IPS-20b (cell line): ENCODE data around the gene HSFX1.
"Not testable (repeated sequence)": the region's sequence is repeated elsewhere in the genome, so short reads cannot be mapped to it uniquely, and the experiment has no call there.

Source experiments
- H3K27ac ChIP-seq: one replicate; pipeline ENCODE4 v1.5.1; 2013; ENCODE audit warnings: low read length
- H3K27me3 ChIP-seq: 2 replicates; pipeline ENCODE4 v1.6.1; 2013; ENCODE audit warnings: mild to moderate bottlenecking, low read length, inconsistent platforms; ENCODE audit not compliant: insufficient read depth
- H3K36me3 ChIP-seq: 2 replicates; pipeline ENCODE4 v1.6.1; 2013; ENCODE audit warnings: low read depth, mild to moderate bottlenecking, inconsistent platforms, low read length, moderate library complexity; ENCODE audit not compliant: insufficient read depth
- H3K4me1 ChIP-seq: 2 replicates; pipeline ENCODE4 v1.6.1; 2013; ENCODE audit warnings: mild to moderate bottlenecking, control low read depth, inconsistent platforms, low read length, moderate library complexity; ENCODE audit not compliant: insufficient read depth
- H3K4me3 ChIP-seq: 2 replicates; pipeline ENCODE4 v1.5.1; 2013; ENCODE audit warnings: mild to moderate bottlenecking, low read length, inconsistent platforms
- H3K9ac ChIP-seq: 2 replicates; pipeline ENCODE4 v1.6.1; 2013; ENCODE audit warnings: low read depth, mild to moderate bottlenecking, inconsistent platforms, low read length, moderate library complexity
- H3K9me3 ChIP-seq: 2 replicates; pipeline ENCODE4 v1.6.1; 2013; ENCODE audit warnings: mild to moderate bottlenecking, low read depth, low read length, inconsistent platforms; ENCODE audit not compliant: insufficient read depth

The HSFX1 gene

DNA sequence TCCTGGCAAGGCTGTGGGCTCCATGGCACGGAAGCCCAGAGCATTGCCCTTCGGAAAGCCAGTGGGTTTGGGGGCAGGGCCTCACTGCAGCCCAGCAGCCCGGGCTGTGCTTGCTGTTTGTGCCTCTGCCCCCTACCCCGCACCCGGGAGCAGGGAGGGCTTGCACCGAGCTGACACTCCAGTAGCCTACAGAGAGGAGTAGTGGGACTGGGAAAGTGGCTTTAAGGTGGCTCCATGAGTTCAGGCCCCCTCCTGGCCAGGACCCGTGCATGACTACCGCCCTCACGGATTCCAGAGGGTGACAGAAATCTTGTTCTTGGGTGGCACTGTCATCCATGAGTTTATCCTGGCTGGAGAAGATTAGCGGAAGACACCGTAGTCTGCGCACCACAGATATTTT lies 3.5 kb upstream of the HSFX1 start:
- not testable (repeated sequence) for H3K36me3 ChIP-seq, H3K4me1 ChIP-seq, H3K27me3 ChIP-seq, H3K4me3 ChIP-seq, H3K27ac ChIP-seq, H3K9ac ChIP-seq, H3K9me3 ChIP-seq

DNA sequence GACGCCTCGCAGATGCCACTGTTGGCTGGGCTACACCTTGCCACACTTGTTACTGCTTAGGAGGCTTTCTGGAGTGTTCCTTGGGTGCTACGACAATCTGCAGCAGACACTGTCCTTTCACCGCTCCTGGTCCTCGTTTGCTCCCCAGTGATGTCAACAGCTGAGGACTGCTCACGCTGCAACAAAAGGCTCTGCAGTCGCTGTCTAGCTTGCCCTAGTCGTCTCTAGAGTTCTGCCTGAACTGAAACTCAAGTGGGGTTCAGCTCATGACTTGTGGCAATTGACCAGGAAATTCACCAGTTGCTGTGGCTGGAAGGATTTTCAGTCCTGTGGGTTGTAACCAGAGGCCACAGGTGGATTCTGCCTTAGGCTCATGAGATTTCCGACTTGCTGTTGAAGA lies 842 bp upstream of the HSFX1 start:
- not testable (repeated sequence) for H3K27ac ChIP-seq, H3K36me3 ChIP-seq, H3K9me3 ChIP-seq, H3K4me3 ChIP-seq, H3K27me3 ChIP-seq, H3K9ac ChIP-seq, H3K4me1 ChIP-seq

DNA sequence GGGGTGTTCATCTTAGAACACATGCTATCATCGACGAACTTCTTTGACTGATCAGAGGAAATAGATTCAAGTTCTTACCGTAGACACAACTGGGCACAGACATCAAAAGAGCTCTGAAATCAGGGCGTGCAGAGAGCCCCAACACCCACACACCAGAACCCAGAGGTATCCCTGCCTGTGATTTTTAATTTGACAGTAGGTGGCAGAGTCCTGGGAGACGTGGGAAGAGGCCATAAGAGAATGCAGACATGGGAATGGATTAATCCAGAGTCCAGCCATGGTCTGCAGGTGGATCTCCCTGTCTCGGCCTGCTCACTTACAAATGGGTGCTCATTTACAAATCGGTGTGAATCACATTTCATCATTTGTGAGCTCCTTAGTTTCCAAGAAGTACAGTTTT lies 4.1 kb downstream of the HSFX1 start:
- not testable (repeated sequence) for H3K27me3 ChIP-seq, H3K4me1 ChIP-seq, H3K9ac ChIP-seq, H3K4me3 ChIP-seq, H3K36me3 ChIP-seq, H3K27ac ChIP-seq, H3K9me3 ChIP-seq

DNA sequence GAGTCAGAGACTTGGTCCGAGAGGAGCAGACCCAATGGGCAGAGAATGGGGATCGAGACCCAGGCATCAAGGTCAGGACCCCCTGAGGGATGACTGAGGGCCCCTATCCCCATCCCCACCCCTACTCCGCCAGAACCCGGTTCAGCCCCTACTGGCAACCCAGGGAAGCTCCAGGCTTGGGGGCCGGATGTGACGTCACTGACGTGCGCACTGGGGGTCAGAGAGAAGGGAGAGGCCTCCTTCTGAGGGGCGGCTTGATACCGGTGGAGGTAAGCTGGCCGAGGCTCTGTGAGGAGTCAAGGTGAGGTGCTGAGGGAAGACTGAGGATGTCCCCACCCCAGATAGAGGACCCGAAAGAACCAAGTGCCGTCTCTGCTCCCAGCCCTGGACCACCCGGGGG lies 7.9 kb downstream of the HSFX1 start, which contains the start of gene MAGEA9:
MAGEA9 (plus strand) TSS at position 204 of the 400 bp plus-strand sequence. CDS start 4,281 bp downstream, outside the sequence.
- not testable (repeated sequence) for H3K4me1 ChIP-seq, H3K27ac ChIP-seq, H3K9ac ChIP-seq, H3K36me3 ChIP-seq, H3K4me3 ChIP-seq, H3K9me3 ChIP-seq, H3K27me3 ChIP-seq

DNA sequence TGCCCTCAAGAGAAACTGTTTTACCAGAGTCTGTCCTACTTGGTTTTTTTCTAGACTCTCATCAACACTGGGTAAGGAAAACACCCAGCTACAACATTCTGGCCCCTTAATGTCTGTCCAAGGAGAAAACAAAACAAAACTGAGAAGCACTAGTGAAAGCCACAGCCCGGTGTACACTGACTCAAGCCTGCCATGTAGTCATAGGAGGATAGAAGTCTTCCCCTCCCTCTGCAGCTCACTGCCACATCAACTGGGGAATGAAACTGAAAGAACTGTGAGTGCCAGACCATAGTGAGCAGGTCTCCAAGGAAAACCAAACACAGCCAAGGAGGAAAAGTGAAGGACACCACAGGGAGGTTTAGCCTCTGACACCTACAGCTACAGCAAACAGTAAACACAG lies 21.7 kb downstream of the HSFX1 start:
- not testable (repeated sequence) for H3K4me1 ChIP-seq

DNA sequence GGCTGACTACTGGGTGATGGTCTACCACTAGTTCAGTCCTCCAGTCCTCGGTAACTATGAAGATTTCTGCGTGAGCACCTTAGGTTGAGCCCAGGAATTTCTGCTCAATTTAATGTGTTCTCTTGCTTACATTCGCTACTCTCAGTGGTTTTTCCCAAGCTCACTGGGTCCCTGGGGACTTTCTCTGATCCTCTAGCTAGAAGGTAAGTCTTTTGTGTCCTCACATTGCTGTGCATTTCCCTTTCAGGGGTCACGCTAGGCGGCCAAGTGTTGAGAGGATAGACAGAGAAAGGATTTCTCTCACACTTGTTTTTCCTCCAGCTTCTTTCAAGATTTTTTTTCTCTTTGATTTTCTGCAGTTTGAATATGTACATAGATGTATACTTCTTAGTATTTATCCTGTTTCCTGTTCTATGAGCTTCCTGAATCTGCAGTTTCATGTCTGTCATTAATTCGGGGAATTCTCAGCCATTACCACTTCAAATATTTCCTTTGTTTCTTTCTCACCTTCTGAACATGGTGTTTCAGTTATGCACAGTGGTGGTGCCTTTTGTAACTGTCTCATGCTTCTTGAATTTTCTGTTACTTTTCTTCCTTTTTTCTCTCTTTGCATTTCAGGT lies 25.3 kb downstream of the HSFX1 start:
- Histone ChIP-seq H3K4me3 (no peak overlapping the region), H3K36me3 (no peaks in the 10 kb centered on the region), H3K9me3 (no peaks in the 10 kb centered on the region), H3K27ac (no peak overlapping the region), H3K9ac (no peak overlapping the region), H3K4me1 (no peaks in the 10 kb centered on the region), H3K27me3 (no peaks in the 10 kb centered on the region)

More for the DNA sequence above, 21.7 kb downstream of the HSFX1 start:
- H3K9ac ChIP-seq, H3K36me3 ChIP-seq, H3K27ac ChIP-seq, H3K27me3 ChIP-seq, H3K4me3 ChIP-seq, H3K9me3 ChIP-seq: not testable (repeated sequence)

DNA sequence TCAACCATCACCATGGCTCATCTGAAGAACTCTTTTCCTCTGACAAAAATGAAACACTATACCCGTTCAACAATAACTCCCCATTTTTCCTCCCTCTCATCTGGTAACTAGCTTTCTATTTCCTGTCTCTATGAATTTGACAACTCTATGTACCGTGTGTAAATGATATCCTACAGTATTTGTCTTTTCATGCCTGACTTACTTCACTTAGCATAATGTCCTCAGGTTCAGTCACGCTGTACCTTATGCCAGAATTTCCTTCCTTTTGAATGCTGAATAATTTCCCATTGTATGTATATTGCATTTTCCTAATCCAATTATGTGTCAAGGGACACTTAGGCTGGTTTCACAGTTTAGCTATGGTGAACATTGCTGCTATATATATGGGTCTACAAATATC lies 26.1 kb downstream of the HSFX1 start:
- Histone ChIP-seq H3K27ac (no peak overlapping the region), H3K9me3 (no peaks in the 10 kb centered on the region), H3K27me3 (no peaks in the 10 kb centered on the region), H3K4me1 (no peaks in the 10 kb centered on the region), H3K36me3 (no peaks in the 10 kb centered on the region), H3K9ac (no peak overlapping the region), H3K4me3 (no peak overlapping the region)

DNA sequence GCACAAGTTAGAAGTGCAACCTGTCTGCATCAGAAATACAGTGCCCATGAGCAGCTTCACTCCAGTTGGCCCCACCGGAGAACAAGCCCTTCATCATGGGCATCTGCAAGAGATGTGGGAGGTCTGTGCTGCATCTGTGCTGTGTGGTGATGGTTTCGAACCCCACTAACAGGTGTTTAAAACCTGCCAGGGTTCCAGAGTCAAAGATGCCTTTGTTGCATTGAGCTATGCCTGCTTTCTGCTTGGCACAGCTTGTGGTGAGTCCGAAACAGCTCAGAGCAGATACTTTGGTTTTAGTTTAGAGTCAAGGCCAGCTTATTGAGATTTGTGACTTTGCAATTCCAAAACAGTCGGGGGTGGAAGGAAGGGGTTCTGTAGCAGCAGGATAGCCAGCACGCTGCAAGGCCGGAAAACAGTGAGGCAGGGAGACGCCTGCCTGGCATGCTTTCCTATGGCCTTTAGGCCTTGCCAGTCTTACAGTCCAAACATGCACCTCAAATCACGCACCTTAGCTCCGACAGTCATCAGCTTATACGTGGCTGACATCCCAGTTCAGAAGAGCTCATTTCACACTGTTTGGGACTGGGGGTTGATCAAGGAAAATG lies 29.7 kb downstream of the HSFX1 start:
- H3K4me1 ChIP-seq = no peaks in the 10 kb centered on the region
- H3K9ac ChIP-seq = no peak overlapping the region
- H3K4me3 ChIP-seq = no peak overlapping the region
- H3K27me3 ChIP-seq = no peaks in the 10 kb centered on the region
- H3K36me3 ChIP-seq = no peaks in the 10 kb centered on the region
- no peak overlapping the region for H3K27ac ChIP-seq
- no peaks in the 10 kb centered on the region for H3K9me3 ChIP-seq

DNA sequence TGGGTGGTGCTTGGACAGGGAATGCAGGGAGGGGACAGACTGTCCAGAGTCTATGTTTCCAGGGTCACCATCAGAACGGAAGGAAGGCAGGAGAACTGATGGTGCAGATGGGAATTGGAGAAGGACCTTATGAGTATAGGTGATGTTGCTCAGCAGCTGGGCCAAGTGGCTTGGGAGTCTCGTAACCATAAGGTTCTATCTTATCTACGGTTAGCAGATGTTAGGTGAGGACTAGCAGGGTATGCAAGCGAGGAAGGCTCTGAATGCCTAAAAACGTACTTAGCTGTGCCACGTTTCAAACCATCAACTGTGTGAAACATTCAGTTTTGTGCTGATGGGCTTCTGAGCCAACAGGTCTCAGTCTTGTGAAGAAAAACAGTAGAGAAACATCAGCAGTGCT lies 30.2 kb downstream of the HSFX1 start:
- H3K36me3 ChIP-seq = no peaks in the 10 kb centered on the region
- H3K4me1 ChIP-seq = no peaks in the 10 kb centered on the region
- no peak overlapping the region for H3K9ac ChIP-seq
- no peaks in the 10 kb centered on the region for H3K9me3 ChIP-seq
- H3K27me3 ChIP-seq = no peaks in the 10 kb centered on the region
- no peak overlapping the region for H3K4me3 ChIP-seq
- no peak overlapping the region for H3K27ac ChIP-seq

DNA sequence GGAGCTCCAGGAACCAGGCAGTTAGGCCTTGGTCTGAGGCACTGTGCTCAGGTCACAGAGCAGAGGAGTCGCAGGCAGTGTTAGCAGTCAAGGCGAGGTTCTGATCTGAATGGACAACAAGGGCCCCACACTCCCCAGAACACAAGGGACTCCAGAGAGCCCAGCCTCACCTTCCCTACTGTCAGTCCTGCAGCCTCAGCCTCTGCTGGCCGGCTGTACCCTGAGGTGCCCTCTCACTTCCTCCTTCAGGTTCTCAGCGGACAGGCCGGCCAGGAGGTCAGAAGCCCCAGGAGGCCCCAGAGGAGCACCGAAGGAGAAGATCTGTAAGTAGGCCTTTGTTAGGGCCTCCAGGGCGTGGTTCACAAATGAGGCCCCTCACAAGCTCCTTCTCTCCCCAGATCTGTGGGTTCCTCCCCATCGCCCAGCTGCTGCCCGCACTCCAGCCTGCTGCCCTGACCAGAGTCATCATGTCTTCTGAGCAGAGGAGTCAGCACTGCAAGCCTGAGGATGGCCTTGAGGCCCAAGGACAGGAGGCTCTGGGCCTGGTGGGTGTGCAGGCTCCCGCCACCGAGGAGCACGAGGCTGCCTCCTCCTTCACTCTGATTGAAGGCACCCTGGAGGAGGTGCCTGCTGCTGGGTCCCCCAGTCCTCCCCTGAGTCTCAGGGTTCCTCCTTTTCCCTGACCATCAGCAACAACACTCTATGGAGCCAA lies 34.0 kb downstream of the HSFX1 start:
- Histone ChIP-seq H3K27me3 (no peaks in the 10 kb centered on the region), H3K9me3 (no peaks in the 10 kb centered on the region), H3K4me1 (no peaks in the 10 kb centered on the region), H3K9ac (no peak overlapping the region), H3K27ac (no peak overlapping the region), H3K36me3 (no peaks in the 10 kb centered on the region), H3K4me3 (no peak overlapping the region)

DNA sequence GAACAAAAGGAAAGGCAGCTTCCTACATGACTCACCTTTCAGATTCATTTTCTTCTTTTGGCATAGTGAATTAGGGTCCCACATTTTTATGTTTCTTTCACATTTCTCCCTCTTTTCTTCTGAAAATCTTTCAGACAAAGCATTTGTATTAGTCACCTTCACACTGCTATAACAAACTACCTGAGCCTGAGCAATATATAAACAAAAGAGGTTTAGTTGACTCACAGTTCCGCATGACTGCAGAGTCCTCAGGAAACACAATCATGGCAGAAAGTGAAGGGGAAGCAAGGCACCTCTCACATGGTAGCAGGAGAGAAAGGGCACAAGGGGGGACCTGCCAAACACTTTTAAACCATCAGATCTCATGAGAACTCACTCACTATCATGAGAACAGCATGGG lies 44.8 kb downstream of the HSFX1 start:
- no peaks in the 10 kb centered on the region for H3K36me3 ChIP-seq
- no peak overlapping the region for H3K4me3 ChIP-seq
- H3K4me1 ChIP-seq = no peaks in the 10 kb centered on the region
- no peaks in the 10 kb centered on the region for H3K9me3 ChIP-seq
- H3K9ac ChIP-seq = no peak overlapping the region
- no peaks in the 10 kb centered on the region for H3K27me3 ChIP-seq
- H3K27ac ChIP-seq = no peak overlapping the region

DNA sequence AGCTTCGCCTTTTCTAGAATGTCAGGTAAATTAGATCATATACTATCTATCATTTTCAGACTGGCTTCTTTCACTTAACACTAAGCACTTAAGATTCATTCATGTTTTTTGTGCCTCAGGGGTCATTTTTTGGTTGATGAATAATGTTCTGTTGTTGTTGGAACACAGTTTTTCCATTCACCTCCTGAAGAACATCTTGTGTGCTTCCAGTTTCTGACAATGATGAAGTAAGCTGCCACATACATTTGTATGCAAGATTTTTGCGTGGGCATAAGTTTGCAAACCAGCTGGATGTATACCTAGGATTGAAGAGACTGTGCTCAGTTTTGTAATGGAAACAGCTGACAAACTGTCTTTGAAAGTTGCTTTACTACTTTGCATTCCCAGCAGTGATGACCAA lies 45.5 kb downstream of the HSFX1 start:
- no peaks in the 10 kb centered on the region for H3K9me3 ChIP-seq
- H3K4me1 ChIP-seq = no peaks in the 10 kb centered on the region
- no peaks in the 10 kb centered on the region for H3K36me3 ChIP-seq
- H3K27ac ChIP-seq = no peak overlapping the region
- no peaks in the 10 kb centered on the region for H3K27me3 ChIP-seq
- no peak overlapping the region for H3K9ac ChIP-seq
- no peak overlapping the region for H3K4me3 ChIP-seq
